ENCODE measurements around the gene BCOR.

The BCOR gene

DNA sequence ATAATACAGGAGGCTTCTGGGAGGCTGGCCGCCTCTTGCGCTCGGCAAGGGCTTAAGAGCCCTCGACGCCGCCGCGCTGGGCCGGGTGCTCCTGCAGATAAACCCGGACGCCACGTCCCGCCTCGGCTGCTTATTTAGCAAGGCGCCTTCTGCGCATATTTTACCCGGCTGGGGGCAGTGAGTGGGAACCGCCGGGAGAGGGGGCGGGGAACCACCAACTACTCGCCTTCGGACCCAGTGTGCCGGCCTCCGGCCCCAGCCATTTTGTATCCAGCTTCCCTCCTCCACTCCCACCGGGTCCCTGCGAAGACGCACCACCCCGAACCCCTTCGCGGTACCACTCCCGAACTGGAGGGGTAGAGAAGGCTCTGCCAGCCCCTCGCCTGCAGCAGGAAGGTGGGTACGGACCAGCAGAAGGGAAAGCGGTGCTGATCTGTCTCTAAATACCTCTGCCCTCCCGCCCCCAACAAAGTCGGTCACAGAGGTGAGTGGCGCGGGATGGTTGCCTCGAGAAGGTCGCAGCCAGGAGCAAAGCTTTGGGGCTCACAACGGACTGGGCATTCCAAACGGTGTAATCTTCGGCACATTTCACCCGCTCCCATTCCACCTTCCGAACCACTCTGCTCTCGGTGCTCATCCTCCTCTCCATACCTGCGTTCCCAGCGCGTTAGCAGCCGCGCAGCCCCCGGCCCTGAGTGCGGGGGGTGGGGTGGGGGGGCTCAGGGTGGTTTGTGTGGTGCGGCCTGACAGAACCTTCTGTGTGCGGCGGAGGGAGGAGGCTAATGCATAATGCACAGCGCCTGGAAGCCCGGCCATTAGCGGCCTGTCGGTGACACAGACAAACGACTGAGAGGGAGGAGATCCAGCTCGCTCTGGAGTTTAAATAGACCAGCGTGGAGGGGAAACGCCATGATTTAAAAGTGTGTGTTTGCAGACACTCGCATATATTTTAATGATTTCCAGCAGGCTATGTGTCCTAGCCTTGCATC lies 4.9 kb upstream of the BCOR start:
- DNase-seq (ENCODE audit: low read depth): no peak
- no peak overlapping the region for H3K4me3 ChIP-seq (ENCODE audit: low read depth, low read length)
- TF ChIP-seq, protein P1, sequence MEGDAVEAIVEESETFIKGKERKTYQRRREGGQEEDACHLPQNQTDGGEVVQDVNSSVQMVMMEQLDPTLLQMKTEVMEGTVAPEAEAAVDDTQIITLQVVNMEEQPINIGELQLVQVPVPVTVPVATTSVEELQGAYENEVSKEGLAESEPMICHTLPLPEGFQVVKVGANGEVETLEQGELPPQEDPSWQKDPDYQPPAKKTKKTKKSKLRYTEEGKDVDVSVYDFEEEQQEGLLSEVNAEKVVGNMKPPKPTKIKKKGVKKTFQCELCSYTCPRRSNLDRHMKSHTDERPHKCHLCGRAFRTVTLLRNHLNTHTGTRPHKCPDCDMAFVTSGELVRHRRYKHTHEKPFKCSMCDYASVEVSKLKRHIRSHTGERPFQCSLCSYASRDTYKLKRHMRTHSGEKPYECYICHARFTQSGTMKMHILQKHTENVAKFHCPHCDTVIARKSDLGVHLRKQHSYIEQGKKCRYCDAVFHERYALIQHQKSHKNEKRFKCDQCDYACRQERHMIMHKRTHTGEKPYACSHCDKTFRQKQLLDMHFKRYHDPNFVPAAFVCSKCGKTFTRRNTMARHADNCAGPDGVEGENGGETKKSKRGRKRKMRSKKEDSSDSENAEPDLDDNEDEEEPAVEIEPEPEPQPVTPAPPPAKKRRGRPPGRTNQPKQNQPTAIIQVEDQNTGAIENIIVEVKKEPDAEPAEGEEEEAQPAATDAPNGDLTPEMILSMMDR (conservative IDR thresholded peaks at IDR 0.05; ENCODE audit: low read depth, low read length): no peak

DNA sequence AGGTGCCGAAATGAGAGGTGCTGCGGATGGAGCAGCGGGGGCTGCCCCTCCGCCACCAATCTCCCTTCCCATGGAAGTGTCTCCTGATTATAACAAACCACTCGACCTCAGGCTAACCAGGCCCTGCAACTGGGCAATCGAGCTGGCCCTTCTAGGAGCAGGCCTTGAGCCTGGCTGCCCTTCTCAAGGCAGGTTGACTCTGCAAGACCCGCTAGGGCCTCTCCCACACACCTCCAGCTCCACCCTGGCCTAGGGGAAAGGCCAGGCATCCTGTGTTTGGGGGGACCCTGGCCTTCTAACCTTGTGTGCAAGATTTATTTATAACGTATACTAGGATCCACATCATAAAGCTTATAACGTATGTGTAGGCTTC lies 3.7 kb upstream of the BCOR start:
- H3K4me3 ChIP-seq (ENCODE audit: low read depth, low read length): no peak overlapping the region
- TF ChIP-seq, protein P1 (conservative IDR thresholded peaks at IDR 0.05; ENCODE audit: low read depth, low read length): no peak
- DNase-seq (ENCODE audit: low read depth): no peak

DNA sequence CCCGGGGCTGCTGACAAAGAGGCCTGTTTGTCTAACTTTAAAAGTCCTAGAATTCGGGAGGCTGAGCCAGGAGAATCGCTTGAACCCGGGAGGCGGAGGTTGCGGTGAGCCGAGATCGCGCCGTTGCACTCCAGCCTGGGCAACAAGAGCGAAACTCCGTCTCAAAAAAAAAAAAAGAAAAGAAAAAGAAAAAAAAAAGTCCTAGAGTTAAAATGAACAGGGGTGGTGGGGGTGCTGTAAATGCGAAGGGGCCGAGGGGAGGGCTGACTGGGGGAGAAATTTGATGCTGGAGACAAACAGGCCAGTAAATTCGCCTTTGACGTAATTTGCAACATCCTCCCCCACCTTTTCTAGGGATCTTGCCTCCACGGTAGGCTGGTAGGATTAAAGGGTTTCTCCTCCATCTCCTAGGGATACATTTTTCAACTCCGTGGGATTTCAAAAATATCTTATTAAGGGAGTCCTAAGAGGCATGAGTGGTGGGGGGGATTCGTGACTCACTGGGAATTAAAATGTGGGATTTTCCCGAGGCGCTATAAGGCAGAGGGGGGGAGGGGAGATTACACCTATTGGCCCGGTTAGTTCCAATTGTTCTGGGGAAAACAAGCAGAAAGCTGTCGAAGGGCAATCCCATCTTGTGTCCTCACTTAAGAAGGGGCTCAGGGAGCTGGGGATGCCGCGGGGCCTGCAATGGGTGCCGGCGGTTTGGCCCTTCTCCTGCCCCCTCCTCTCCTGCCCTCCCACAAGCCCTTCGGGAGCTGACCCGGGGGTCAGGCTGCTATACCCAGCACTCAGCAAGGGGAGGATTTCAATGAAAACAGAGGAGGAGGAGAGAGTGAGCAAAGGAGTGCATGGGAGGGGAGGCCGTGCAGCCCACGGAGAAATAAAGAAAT lies 3.0 kb upstream of the BCOR start:
- TF ChIP-seq, protein P1 (conservative IDR thresholded peaks at IDR 0.05; ENCODE audit: low read depth, low read length): no peak

DNA sequence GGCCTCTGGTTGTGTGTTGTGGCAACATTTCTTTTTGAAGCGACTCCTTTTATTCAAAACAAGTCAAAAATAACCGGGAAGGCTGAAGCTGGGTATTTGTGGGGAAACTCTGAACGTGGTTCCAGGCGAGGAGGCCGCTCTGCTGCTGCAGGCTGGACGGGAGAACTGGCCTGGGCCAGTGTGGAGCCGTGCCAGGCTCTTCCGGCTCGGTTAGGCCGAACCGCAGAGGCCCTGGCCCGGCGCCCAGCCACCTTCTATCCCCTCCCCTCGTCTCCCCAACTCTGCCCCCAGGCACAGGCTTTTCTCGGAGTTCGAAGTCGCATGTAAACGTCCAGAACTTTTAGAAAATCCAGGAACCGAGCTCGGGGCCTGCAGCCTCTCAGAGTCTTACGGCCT lies 2.4 kb upstream of the BCOR start:
- TF ChIP-seq, protein P1 (conservative IDR thresholded peaks at IDR 0.05; ENCODE audit: low read depth, low read length): no peak
- no peak overlapping the region for H3K4me3 ChIP-seq (ENCODE audit: low read depth, low read length)
- peak; percentile 43 for DNase-seq (ENCODE audit: low read depth)

More for the DNA sequence above, 3.0 kb upstream of the BCOR start:
- no peak overlapping the region for H3K4me3 ChIP-seq (ENCODE audit: low read depth, low read length)
- DNase-seq (ENCODE audit: low read depth): no peak

DNA sequence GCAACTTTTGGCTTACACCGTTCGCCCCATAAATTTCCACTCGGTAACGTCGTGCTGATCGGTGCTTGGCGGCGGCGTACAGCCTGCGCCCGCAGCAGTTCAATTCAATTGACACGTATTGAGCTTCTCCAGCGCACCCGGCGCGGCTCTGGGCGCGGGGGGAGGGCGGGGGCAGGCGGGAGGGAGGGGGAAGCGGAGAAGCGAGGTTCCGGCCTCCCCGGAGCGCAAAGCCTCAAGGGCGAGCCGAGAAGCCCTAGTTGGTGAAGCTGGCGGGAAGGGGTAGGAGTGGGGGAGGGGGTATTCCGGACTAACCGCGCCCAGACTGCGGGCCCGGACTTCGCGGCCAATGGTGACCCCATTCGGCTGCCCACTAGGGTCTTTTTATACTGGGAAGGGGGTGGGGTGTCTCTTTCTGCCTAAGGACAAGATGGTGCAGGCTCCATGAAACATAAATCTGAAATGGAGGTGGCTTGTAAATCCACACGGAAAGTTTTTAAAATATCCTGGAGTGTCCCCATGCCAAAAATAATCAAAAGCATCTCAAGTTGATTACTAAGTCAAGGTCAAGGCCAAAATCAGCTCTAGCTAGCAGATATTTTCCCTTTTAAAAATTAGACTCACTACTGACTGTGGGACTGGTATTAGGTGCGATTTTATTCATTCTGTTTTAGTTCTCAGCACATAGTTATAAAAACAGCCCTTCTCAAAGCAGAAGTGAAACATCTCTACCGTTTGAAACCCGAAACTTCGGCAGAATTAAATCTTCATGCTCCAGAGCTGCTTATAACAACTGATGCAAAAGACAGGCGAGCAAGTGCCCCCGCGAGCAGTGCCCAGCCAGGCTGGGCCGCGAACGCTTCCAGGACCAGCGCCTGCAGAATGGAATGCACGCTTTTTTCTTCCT lies 1.5 kb upstream of the BCOR start:
- TF ChIP-seq, protein P1 (conservative IDR thresholded peaks at IDR 0.05; ENCODE audit: low read depth, low read length): no peak
- no peak for DNase-seq (ENCODE audit: low read depth)
- peak overlapping the region; percentile 65 for H3K4me3 ChIP-seq (ENCODE audit: low read depth, low read length)

All from choroid plexus epithelial cell (primary cell).